SU-DHL-6 (cell line): ENCODE results near the gene KRTAP9-3.

Source experiments
- H2AFZ ChIP-seq: fragments of 200-600 bp; sonication (generic); 2 replicates; pipeline ENCODE4 v1.6.1; 2014; ENCODE audit warnings: low read depth, mild to moderate bottlenecking, moderate library complexity, mixed read lengths, antibody characterized with exemption, low read length; ENCODE audit not compliant: severe bottlenecking
- H3F3A ChIP-seq: fragments of 200-600 bp; shearing (Covaris generic); 2 replicates; pipeline ENCODE4 v1.6.0; 2016; ENCODE audit warnings: antibody characterized with exemption, mild to moderate bottlenecking; ENCODE audit not compliant: insufficient read depth
- H3K27ac ChIP-seq: fragments of 200-600 bp; sonication (generic); 2 replicates; pipeline ENCODE4 v1.5.1; 2016; ENCODE audit warnings: low read depth, mild to moderate bottlenecking, low read length, moderate library complexity, mixed read lengths
- H3K27me3 ChIP-seq: fragments of 200-600 bp; sonication (generic), shearing (Covaris generic); 2 replicates; pipeline ENCODE4 v1.6.0; 2014; ENCODE audit warnings: mild to moderate bottlenecking, low read length
- H3K36me3 ChIP-seq: fragments of 200-600 bp; sonication (generic); 2 replicates; pipeline ENCODE4 v1.6.1; 2014; ENCODE audit warnings: mild to moderate bottlenecking, low read length, mixed read lengths
- H3K4me2 ChIP-seq: fragments of 300-600, 200-600 bp; shearing (Covaris generic), sonication (generic); 2 replicates; pipeline ENCODE4 v1.6.0; 2014; ENCODE audit warnings: low read length, low read depth, mild to moderate bottlenecking; ENCODE audit not compliant: poor library complexity, severe bottlenecking
- H3K4me3 ChIP-seq: fragments of 200-600 bp; sonication (generic); 2 replicates; pipeline ENCODE4 v1.5.1; 2014; ENCODE audit warnings: antibody characterized with exemption, low read length, mild to moderate bottlenecking, mixed read lengths; ENCODE audit not compliant: insufficient read depth, poor library complexity, severe bottlenecking
- H3K79me2 ChIP-seq: fragments of 200-600 bp; sonication (generic); 2 replicates; pipeline ENCODE4 v1.6.1; 2014; ENCODE audit warnings: mild to moderate bottlenecking, low read length, moderate library complexity; ENCODE audit not compliant: insufficient read depth
- H3K9ac ChIP-seq: fragments of 200-600 bp; sonication (generic); 2 replicates; pipeline ENCODE4 v1.7.0; 2014; ENCODE audit warnings: mild to moderate bottlenecking, low read length
- H3K9me2 ChIP-seq: fragments of 200-600 bp; sonication (generic); replicated peaks from 2 replicates; pipeline ENCODE4 v1.6.1; 2014; ENCODE audit warnings: low read length; ENCODE audit not compliant: insufficient read depth
- H3K9me3 ChIP-seq: fragments of 200-600 bp; sonication (generic); 2 replicates; pipeline ENCODE4 v1.6.1; 2014; ENCODE audit warnings: low read length, mixed read lengths; ENCODE audit not compliant: insufficient read depth
- H4K20me1 ChIP-seq: fragments of 200-600 bp; sonication (generic); 2 replicates; pipeline ENCODE4 v1.6.1; 2014; ENCODE audit warnings: low read depth, mild to moderate bottlenecking, antibody characterized with exemption, low read length, moderate library complexity, mixed read lengths
- EZH2phosphoT487 ChIP-seq: fragments of 200-600 bp; sonication (generic), shearing (Covaris generic); conservative IDR thresholded peaks from 2 replicates; pipeline ENCODE4 v1.6.1; 2018; ENCODE audit warnings: mild to moderate bottlenecking, antibody characterized with exemption, low read length, moderate library complexity, mixed read lengths
- TF ChIP-seq, protein P1 (sequence below): fragments of 200-600 bp; sonication (generic); IDR thresholded peaks from one replicate; pipeline ENCODE4 v1.5.1; 2017; ENCODE audit warnings: antibody characterized with exemption, mild to moderate bottlenecking, low read length, moderate library complexity; ENCODE audit not compliant: insufficient read depth, poor library complexity, severe bottlenecking

KRTAP9-3 gene

DNA sequence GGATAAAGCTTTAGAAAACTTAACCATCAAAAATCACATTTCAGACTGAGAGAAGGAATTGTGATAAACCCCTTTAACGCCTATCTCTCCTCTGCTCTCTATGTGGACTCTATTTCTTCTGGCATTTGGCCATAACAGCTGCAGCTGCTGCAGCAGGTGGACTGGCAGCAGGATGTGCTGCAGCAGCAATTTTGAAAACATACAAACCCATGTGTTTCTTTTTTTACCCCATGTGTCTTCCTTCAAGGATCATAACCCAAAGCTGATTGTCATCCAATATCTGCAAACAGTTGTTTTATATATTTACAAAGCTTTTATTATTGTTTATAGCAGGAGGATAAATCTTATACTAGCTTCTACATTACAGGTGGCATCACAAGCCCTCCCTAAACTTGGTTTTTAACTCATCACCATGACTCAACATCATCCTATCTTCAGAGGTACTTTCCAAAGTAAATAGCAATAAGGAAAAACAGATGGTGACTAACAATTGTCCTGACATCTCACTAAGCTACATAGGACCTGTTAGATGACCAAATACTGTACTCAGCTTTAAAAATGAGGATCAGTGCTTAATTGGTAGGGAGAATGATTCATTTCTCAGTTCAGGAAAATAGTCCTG, 20.3 kb upstream of the KRTAP9-3 start:
- Histone ChIP-seq H3K36me3 (no peaks in the 10 kb centered on the region), H2AFZ (no peak overlapping the region), H4K20me1 (no peaks in the 10 kb centered on the region), H3K27me3 (no peaks in the 10 kb centered on the region), H3K4me2 (no peak overlapping the region), H3F3A (no peaks in the 10 kb centered on the region), H3K79me2 (no peaks in the 10 kb centered on the region), H3K4me3 (no peak overlapping the region), H3K9me3 (no peaks in the 10 kb centered on the region), H3K9me2 (no peaks in the 10 kb centered on the region), H3K27ac (no peak overlapping the region), H3K9ac (no peak overlapping the region)
- TF ChIP-seq EZH2phosphoT487 = no peak
- TF ChIP-seq, protein P1, sequence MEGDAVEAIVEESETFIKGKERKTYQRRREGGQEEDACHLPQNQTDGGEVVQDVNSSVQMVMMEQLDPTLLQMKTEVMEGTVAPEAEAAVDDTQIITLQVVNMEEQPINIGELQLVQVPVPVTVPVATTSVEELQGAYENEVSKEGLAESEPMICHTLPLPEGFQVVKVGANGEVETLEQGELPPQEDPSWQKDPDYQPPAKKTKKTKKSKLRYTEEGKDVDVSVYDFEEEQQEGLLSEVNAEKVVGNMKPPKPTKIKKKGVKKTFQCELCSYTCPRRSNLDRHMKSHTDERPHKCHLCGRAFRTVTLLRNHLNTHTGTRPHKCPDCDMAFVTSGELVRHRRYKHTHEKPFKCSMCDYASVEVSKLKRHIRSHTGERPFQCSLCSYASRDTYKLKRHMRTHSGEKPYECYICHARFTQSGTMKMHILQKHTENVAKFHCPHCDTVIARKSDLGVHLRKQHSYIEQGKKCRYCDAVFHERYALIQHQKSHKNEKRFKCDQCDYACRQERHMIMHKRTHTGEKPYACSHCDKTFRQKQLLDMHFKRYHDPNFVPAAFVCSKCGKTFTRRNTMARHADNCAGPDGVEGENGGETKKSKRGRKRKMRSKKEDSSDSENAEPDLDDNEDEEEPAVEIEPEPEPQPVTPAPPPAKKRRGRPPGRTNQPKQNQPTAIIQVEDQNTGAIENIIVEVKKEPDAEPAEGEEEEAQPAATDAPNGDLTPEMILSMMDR = no peak

DNA sequence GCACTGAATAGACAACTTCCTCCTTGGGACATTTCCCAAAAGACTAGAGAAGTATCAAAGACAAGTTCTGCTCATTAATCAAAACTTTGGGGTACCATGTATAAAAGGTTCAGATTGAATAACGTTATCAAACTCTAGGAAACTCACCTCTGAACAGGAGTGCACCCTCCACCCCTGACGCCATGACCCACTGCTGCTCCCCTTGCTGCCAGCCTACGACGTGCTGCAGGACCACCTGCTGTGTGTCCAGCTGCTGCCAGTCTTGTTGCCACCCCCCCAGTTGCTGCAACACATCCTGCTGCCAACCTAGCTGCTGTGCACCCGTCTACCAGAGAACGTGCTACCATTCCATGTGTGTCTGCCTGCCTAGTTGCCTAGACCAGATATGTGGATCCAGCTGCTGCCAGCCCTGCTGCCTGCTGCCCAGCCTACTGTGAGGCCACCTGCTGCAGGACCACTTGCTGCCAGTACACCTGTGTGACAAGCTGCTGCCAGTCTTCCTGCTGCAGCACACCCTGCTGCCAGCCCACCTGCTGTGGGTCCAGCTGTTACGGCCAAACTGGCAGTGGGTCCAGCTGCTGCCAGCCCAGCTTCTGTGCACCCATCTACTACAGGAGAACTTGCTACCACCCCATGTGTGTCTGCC, 19.6 kb upstream of the KRTAP9-3 start:
- no peaks in the 10 kb centered on the region for H3K9me2 ChIP-seq
- H3K4me2 ChIP-seq = no peak overlapping the region
- no peak overlapping the region for H3K4me3 ChIP-seq
- H3K27ac ChIP-seq = no peak overlapping the region
- H3K9ac ChIP-seq = no peak overlapping the region
- no peaks in the 10 kb centered on the region for H3K9me3 ChIP-seq
- no peaks in the 10 kb centered on the region for H3F3A ChIP-seq
- no peak overlapping the region for H2AFZ ChIP-seq
- no peaks in the 10 kb centered on the region for H4K20me1 ChIP-seq
- TF ChIP-seq, protein P1 = no peak
- no peak for TF ChIP-seq EZH2phosphoT487
- H3K36me3 ChIP-seq = no peaks in the 10 kb centered on the region
- H3K79me2 ChIP-seq = no peaks in the 10 kb centered on the region
- no peaks in the 10 kb centered on the region for H3K27me3 ChIP-seq

- H3K27me3 ChIP-seq = no peaks in the 10 kb centered on the region
- H3K9me2 ChIP-seq = no peaks in the 10 kb centered on the region
- no peak overlapping the region for H3K4me3 ChIP-seq
- H3K27ac ChIP-seq = no peak overlapping the region
- H3F3A ChIP-seq = no peaks in the 10 kb centered on the region
- no peaks in the 10 kb centered on the region for H4K20me1 ChIP-seq
- H3K9me3 ChIP-seq = no peaks in the 10 kb centered on the region
- no peak overlapping the region for H2AFZ ChIP-seq
- TF ChIP-seq EZH2phosphoT487 = no peak
- TF ChIP-seq, protein P1 = no peak
- no peak overlapping the region for H3K4me2 ChIP-seq
- H3K79me2 ChIP-seq = no peaks in the 10 kb centered on the region
- H3K9ac ChIP-seq = no peak overlapping the region
- no peaks in the 10 kb centered on the region for H3K36me3 ChIP-seq
Observed at GRCh38 chr17:41215681-41216080, 16.6 kb upstream of the KRTAP9-3 start.
